SU-DHL-6 (cell line): Measurements from ENCODE around the gene E2F3.

Experiments used
- EZH2phosphoT487 ChIP-seq: fragments of 200-600 bp; sonication (generic), shearing (Covaris generic); conservative IDR thresholded peaks from 2 replicates; pipeline ENCODE4 v1.6.1; 2018; ENCODE audit warnings: mild to moderate bottlenecking, antibody characterized with exemption, low read length, moderate library complexity, mixed read lengths
- TF ChIP-seq, protein P1 (sequence below): fragments of 200-600 bp; sonication (generic); IDR thresholded peaks from one replicate; pipeline ENCODE4 v1.5.1; 2017; ENCODE audit warnings: antibody characterized with exemption, mild to moderate bottlenecking, low read length, moderate library complexity; ENCODE audit not compliant: insufficient read depth, poor library complexity, severe bottlenecking

GRCh38 chr6:20433321-20433720 lies 31.6 kb downstream of the E2F3 start:
- TF ChIP-seq, protein P1, sequence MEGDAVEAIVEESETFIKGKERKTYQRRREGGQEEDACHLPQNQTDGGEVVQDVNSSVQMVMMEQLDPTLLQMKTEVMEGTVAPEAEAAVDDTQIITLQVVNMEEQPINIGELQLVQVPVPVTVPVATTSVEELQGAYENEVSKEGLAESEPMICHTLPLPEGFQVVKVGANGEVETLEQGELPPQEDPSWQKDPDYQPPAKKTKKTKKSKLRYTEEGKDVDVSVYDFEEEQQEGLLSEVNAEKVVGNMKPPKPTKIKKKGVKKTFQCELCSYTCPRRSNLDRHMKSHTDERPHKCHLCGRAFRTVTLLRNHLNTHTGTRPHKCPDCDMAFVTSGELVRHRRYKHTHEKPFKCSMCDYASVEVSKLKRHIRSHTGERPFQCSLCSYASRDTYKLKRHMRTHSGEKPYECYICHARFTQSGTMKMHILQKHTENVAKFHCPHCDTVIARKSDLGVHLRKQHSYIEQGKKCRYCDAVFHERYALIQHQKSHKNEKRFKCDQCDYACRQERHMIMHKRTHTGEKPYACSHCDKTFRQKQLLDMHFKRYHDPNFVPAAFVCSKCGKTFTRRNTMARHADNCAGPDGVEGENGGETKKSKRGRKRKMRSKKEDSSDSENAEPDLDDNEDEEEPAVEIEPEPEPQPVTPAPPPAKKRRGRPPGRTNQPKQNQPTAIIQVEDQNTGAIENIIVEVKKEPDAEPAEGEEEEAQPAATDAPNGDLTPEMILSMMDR = no peak
- TF ChIP-seq EZH2phosphoT487 = no peak
